Mucosa of rectum (tissue), 2 donors: ENCODE data around the gene CBLB.

Source experiments
- H3K27ac ChIP-seq, 2 donors: one replicate each; pipeline ENCODE4 v1.7.0; 2013; ENCODE audit warnings: inconsistent platforms in 2 of 2, low read depth in 2 of 2, low read length in 2 of 2
- H3K27me3 ChIP-seq, 2 donors: one replicate each; pipeline ENCODE4 v1.7.0; 2013; ENCODE audit warnings: low read length in 2 of 2; ENCODE audit not compliant: control insufficient read depth in 2 of 2, insufficient read depth in 2 of 2
- H3K36me3 ChIP-seq, 2 donors: one replicate each; pipeline ENCODE4 v1.7.0; 2013; ENCODE audit warnings: low read length in 2 of 2; ENCODE audit not compliant: control insufficient read depth in 2 of 2, insufficient read depth in 2 of 2
- H3K4me1 ChIP-seq, 2 donors: one replicate each; pipeline ENCODE4 v1.7.0; 2013; ENCODE audit warnings: low read length in 2 of 2, mild to moderate bottlenecking in 1 of 2; ENCODE audit not compliant: control insufficient read depth in 2 of 2, insufficient read depth in 2 of 2
- H3K4me3 ChIP-seq, 2 donors: one replicate each; pipeline ENCODE4 v1.7.0; 2013; ENCODE audit warnings: low read length in 2 of 2
- H3K9ac ChIP-seq, 2 donors: one replicate each; pipeline ENCODE4 v1.7.0; 2013; ENCODE audit warnings: low read length in 2 of 2, low read depth in 1 of 2, mild to moderate bottlenecking in 1 of 2
- H3K9me3 ChIP-seq, 2 donors: one replicate each; pipeline ENCODE4 v1.7.0; 2013; ENCODE audit warnings: low read length in 2 of 2; ENCODE audit not compliant: control insufficient read depth in 2 of 2
- donor health status: healthy.
- donor health status: Normal muscosa, but diverticular disease.

CBLB gene

DNA sequence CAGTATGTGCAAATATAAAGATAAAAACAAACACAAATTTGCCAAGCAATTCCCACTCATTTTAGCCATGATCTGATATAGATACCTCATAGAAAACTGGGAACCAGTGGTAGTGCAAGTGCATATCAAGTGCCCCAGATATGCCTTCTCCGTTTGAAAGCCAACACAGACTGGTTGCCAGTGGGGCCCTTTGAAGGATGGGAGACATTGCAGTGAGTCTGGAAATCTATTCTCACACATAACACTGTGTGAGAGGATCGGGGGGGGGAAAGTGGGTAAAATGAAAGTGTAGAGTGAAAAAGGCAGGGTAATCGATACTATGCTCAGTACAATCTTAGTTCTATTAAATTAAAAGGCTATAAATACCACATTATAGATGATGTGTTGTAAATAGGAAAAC lies 83.0 kb downstream of the CBLB start:
- Histone ChIP-seq H3K4me3 (no peak overlapping the region), H3K9me3 (no peaks in the 10 kb centered on the region), H3K4me1 (no peaks in the 10 kb centered on the region), H3K27me3 (no peaks in the 10 kb centered on the region), H3K36me3 (no peaks in the 10 kb centered on the region), H3K27ac (no peak overlapping the region), H3K9ac (no peak overlapping the region)

DNA sequence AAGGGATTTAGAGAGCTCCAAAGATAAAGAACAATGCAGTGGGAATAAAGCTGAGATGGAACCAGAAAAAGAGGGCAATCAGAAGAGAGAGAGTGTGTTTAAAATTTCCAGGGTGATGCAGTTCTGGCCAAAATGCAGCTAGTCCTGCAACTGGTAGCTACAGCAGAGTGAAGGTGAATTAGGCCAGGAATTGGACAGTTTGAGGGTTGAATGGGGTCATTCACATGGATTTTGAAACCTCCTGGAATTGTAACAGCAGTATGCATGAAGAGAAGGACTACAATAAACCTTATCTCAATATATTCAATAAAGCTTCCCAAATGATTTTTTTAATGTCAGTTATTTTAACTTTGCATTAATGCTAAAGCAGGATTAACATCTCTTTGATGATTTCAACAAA lies 85.2 kb downstream of the CBLB start:
- H3K4me3 ChIP-seq = no peak overlapping the region
- no peaks in the 10 kb centered on the region for H3K4me1 ChIP-seq
- no peaks in the 10 kb centered on the region for H3K36me3 ChIP-seq
- no peaks in the 10 kb centered on the region for H3K9me3 ChIP-seq
- no peak overlapping the region for H3K27ac ChIP-seq
- no peaks in the 10 kb centered on the region for H3K27me3 ChIP-seq
- H3K9ac ChIP-seq = no peak overlapping the region

DNA sequence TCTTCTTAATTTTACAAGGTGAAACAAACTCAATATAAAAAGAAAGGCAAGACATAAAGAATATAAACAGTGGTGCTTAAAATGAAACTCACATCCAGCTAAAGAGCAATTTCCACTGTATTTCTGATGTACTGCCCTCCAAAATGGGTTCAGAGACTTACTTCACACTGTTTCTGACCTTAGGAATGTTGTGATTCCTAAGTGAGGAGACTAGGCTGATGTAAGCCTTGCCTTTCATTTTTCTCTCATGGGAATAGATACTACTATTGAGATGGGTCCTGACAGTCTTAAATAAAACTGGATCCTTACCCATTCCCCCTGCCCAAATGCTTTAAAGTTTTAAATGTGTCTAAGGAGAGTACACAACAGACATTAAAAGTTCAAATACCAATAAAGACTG lies 86.9 kb downstream of the CBLB start:
- Histone ChIP-seq H3K27ac (no peak overlapping the region), H3K4me3 (no peak overlapping the region), H3K36me3 (no peaks in the 10 kb centered on the region), H3K27me3 (no peaks in the 10 kb centered on the region), H3K4me1 (no peaks in the 10 kb centered on the region), H3K9ac (no peak overlapping the region), H3K9me3 (no peaks in the 10 kb centered on the region)

DNA sequence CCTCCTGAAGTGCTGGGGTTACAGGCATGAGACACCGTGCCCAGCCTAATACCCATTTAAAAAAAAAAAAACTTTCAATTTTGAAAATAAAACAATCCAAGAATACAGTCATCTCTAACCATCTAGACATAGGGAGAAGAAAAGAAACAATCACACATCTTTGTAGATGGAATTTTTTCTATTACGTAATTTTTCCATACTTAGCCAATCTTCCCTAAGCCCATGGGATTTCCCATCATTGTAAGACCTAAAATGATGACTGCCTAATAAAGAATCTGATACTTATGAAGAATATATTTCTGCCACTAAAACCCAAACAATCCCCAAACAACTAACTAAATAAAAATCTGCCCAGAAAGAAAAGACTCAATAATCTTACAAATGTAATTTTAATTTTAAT lies 88.7 kb downstream of the CBLB start:
- Histone ChIP-seq H3K4me1 (no peaks in the 10 kb centered on the region), H3K9ac (no peak overlapping the region), H3K4me3 (no peak overlapping the region)

DNA sequence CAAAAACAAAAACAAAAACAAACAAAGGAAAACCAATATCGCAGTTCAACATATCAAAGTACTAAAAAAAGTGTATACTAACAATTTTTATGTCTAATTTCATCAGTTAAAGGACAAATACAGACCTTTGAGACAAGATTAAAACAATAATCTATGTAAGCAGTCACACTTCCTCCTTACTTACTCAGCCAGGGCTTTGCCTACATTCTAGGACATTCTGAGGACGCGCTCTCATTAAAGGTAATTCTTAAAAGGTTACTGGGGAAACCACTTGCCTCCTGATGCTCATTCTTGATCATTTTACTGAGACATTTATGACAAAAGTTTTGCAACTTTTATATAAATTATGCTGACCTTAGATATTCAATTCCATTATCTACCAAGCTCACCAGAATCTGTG lies 93.4 kb downstream of the CBLB start:
- Histone ChIP-seq H3K9ac (no peak overlapping the region), H3K36me3 (no peaks in the 10 kb centered on the region), H3K4me3 (no peak overlapping the region), H3K27me3 (no peaks in the 10 kb centered on the region), H3K9me3 (no peaks in the 10 kb centered on the region), H3K27ac (no peak overlapping the region), H3K4me1 (no peaks in the 10 kb centered on the region)

More for the DNA sequence above, 88.7 kb downstream of the CBLB start:
- no peak overlapping the region for H3K27ac ChIP-seq
- H3K36me3 ChIP-seq = no peaks in the 10 kb centered on the region
- H3K27me3 ChIP-seq = no peaks in the 10 kb centered on the region
- no peaks in the 10 kb centered on the region for H3K9me3 ChIP-seq

DNA sequence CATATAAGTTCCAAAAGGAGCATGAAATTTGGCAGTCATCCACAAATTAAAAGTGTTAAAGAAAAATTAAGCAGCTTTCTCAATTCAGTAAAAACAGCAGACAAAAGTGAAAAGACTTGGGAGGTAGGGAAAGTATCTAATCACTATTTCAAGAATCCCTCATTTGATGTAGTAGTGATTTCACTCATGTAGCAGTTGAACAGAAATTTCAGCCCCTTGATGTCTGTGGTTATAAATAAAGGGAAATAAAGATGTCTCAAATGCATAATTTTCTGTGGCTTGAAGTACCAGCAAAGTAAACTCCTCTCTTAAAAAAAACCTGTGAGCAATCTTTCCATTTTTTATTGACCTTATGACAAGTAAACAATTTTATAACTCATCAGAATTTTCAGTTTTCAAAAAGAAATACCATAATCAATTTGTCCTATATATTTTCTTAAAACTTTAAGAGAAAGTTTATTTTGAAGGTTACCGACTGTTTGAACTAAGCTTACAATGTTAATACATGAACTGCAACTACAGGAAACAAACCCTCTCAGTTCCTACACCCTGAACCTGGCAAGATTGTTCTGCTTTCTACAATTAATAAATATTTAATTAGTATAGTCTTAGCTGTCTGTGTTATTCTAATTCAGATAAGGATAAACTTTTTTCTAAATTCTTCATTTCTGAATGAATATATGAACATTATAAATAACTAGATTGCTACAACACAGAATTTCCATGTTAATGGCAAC lies 94.2 kb downstream of the CBLB start:
- Histone ChIP-seq H3K4me1 (no peaks in the 10 kb centered on the region), H3K36me3 (no peaks in the 10 kb centered on the region), H3K4me3 (no peak overlapping the region), H3K27ac (no peak overlapping the region), H3K9ac (no peak overlapping the region), H3K9me3 (no peaks in the 10 kb centered on the region), H3K27me3 (no peaks in the 10 kb centered on the region)

DNA sequence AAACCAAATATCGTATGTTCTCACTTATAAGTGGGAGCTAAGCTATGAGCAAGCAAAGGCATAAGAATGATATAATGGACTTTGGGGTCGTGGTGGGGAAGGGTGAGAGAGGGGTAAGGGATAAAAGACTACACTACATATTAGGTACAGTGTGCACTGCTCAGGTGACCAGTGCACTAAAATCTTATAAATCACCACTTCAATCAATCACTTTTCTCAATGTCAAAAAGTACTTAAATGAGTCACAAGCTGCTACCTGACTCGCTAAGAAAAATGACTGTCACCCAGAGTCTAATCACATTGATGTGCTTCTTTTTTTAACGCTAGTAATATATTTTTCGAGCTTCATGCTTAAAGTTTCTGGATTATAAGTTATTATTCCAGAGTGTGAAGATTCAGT lies 95.5 kb downstream of the CBLB start:
- Histone ChIP-seq H3K9ac (no peak overlapping the region), H3K9me3 (no peaks in the 10 kb centered on the region), H3K27me3 (no peaks in the 10 kb centered on the region), H3K4me3 (no peak overlapping the region), H3K4me1 (no peaks in the 10 kb centered on the region), H3K27ac (no peak overlapping the region), H3K36me3 (no peaks in the 10 kb centered on the region)

DNA sequence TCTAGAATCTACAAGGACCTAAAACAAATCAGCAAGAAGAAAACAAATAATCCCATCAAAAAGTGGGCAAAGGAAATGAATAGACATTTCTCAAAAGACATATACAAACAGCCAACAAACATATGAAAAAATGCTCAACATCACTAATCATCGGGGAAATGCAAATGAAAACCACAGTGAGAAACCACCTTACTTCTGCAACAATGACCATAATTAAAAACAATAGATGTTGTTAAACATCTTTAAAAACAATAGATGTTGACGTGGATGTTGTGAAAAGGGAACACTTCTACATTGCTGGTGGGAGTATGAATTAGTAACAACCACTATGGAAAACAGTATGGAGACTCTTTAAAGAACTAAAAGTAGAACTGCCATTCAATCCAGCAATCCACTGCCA lies 96.2 kb downstream of the CBLB start:
- no peaks in the 10 kb centered on the region for H3K27me3 ChIP-seq
- H3K9ac ChIP-seq = no peak overlapping the region
- H3K9me3 ChIP-seq = no peaks in the 10 kb centered on the region
- H3K36me3 ChIP-seq = no peaks in the 10 kb centered on the region
- no peak overlapping the region for H3K4me3 ChIP-seq
- H3K27ac ChIP-seq = no peak overlapping the region
- peaks cover 2% of the 10 kb centered on the region in 2 donors for H3K4me1 ChIP-seq

DNA sequence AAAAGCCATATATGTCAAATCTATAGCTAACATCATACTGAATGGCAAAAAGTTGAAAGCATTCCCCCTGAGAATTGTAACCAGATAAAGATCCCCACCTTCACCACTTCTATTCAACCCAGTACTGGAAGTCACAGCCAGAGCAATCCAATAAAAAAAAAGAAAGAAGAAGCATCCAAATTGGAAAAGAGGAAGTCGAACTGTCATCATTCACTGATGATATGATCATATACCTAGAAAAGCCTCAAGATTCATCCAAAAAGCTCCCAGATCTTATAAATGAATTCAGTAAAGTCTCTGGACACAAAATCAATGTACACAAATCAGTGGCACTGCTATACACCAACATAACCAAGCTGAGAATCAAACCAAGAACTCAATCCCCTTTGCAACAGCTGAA lies 97.4 kb downstream of the CBLB start:
- Histone ChIP-seq H3K27ac (no peak overlapping the region), H3K9ac (no peak overlapping the region), H3K9me3 (no peaks in the 10 kb centered on the region), H3K27me3 (no peaks in the 10 kb centered on the region), H3K4me1 (peaks cover 2% of the 10 kb centered on the region in 2 donors), H3K36me3 (no peaks in the 10 kb centered on the region), H3K4me3 (no peak overlapping the region)

DNA sequence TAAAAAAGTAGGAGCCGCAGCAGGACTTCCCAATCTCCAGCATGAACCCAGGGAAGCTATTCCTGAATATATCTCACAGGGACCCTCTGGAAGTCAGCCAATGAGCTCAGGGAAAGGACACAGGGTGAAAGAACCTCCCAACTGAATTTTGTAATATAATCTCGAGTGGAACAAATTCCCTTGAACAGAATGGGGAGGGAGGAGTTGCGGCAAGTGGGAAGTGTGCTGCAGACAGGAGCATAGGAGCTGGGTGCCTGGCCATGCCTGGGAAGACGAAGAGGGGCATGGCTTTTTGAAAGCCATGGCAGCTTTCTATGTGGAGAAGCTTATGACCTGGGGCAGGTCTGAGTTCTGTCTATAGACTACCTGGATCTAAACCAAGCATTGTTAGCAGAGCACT lies 98.4 kb downstream of the CBLB start:
- Histone ChIP-seq H3K4me1 (peaks cover 2% of the 10 kb centered on the region in 2 donors), H3K9ac (no peak overlapping the region), H3K36me3 (no peaks in the 10 kb centered on the region), H3K4me3 (no peak overlapping the region), H3K27ac (no peak overlapping the region), H3K9me3 (no peaks in the 10 kb centered on the region), H3K27me3 (no peaks in the 10 kb centered on the region)

DNA sequence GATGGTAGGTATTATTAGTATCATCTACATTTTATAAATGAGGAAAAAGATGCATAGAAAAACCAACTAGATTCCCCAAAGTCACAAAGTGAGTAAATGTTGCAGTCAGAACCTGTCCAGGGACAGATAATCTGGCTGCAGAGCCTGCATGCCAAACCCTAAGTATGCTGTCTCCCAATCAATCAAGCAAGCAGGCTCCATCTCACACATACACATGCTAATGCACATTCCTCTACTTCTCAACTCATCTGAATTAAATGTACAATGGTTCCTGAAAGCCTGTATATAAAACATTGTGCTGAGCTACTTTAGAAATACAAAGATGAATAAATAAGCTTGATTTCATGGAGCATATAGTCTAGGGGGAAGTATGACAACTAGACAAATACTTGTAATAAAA lies 101.0 kb downstream of the CBLB start:
- H3K36me3 ChIP-seq = peaks cover 0 to under 1% of the 10 kb centered on the region in 2 donors
- H3K27ac ChIP-seq = no peak overlapping the region
- H3K9ac ChIP-seq = no peak overlapping the region
- H3K4me1 ChIP-seq = peaks cover 2% of the 10 kb centered on the region in 2 donors
- no peaks in the 10 kb centered on the region for H3K27me3 ChIP-seq
- H3K4me3 ChIP-seq = no peak overlapping the region
- H3K9me3 ChIP-seq = no peaks in the 10 kb centered on the region
